GM15510 (cell line): ENCODE data around the gene NPVF.

Source experiments
- POLR2A ChIP-seq: IDR thresholded peaks from 3 replicates; pipeline ENCODE4 v1.6.1; 2011; ENCODE audit warnings: borderline replicate concordance; ENCODE audit not compliant: insufficient read length; ENCODE audit errors: extremely low read depth

The NPVF gene, protein sequence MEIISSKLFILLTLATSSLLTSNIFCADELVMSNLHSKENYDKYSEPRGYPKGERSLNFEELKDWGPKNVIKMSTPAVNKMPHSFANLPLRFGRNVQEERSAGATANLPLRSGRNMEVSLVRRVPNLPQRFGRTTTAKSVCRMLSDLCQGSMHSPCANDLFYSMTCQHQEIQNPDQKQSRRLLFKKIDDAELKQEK

DNA sequence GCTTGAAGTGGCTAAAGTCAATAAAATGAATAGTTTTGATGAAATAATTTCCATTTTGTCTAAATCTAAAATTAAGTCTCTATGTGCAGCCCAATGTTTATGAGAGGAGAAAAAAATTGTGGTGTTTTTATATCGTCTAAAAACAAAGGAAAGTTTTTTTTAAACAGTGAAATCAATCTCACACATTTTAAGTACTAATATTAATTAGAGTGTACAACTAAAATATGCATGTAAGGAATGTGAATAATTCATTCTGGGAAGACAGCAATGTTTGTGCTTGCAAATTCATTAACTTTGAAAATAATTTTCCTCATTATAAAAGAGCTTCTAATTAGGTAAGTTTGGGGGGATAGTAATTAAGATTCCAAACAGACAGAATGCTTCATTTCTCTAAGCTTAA lies at the start of gene NPVF:
TSS of gene NPVF (minus strand) at position 101 of the 400 bp plus-strand sequence. CDS start at position 54, 47 bp downstream.
- no peak for TF ChIP-seq POLR2A

GRCh38 chr7:25272265-25272664 lies 44.0 kb upstream of the NPVF start:
- no peak for TF ChIP-seq POLR2A

DNA sequence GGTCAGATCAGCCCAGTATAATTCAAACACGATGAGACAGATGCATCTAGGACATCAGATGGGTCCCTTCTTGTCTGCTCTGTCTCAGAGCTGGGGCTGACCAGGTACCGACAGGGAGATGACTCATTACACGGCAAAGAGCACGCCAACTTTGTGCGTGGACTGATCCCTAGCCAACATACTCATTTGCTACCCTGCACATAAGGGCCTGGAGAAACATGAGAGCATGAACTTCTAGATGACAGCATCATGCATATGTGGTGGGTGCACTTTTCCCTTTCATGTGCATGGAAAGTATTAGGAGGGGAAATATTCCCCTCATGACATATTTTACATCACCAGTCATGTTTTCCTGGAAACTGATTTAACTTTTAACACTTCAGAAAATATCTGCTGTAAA lies 35.1 kb upstream of the NPVF start:
- TF ChIP-seq POLR2A: no peak

GRCh38 chr7:25262586-25262985 lies 34.3 kb upstream of the NPVF start:
- TF ChIP-seq POLR2A: no peak

- no peak for TF ChIP-seq POLR2A
These were observed 33.4 kb upstream of the NPVF start for GRCh38 chr7:25261545-25262140.

GRCh38 chr7:25260862-25261494 lies 32.7 kb upstream of the NPVF start:
- TF ChIP-seq POLR2A: no peak

DNA sequence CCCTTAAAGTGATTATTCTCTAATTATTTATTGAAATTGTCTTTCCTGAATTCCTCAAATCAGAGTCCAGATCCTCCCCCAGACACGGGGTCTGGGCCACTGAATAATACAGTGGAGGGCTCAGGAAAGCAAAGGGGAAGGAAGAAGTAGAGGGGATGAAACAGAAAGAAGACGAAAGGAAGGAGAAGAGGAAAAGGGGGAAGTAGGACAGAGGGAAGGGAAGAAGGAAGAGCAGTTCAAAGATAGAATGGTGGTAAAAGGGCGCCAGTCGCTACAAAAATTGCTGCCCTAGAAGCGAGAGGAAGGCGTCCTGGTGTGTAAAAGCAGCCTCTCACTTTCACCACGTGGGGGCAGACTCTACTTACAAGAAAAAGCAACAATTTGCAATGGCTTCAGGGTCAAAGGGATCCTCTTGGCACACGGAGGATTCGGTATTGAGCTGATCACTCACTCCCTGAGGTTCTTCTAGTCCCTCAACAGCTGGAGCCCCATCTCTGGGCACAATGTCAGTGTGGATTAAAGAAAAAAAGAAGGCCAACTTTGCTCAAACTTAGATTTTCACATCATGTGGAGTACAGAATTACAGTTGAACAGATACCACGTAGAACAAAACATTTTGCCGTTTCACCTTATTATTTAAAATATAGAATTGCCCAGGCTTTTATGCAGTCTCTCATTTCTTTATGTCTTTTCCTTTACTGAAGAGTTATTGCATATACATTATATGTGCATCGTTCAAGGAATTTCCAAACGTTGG lies 31.4 kb upstream of the NPVF start:
- no peak for TF ChIP-seq POLR2A

GRCh38 chr7:25256333-25256819 lies 28.1 kb upstream of the NPVF start:
- TF ChIP-seq POLR2A: no peak

GRCh38 chr7:25255611-25256332 lies 27.5 kb upstream of the NPVF start:
- no peak for TF ChIP-seq POLR2A

DNA sequence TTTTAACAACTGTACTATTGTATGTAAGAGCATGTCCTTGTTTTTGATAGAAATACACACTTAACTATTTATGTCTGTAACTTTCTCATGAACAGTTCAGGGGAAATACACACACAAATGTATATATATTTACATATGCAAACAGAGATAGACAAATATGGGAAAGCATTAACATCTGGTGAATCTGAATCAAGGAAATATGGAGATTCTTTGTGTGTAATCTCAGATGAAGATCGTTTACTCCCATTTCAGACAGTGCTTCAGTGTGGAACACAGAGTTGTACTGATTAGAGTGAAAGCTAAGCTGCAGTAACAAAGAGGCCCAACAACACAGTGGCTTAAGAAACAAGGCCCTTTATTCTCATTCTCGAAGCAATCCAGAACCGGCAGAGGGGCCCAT lies 26.3 kb upstream of the NPVF start:
- no peak for TF ChIP-seq POLR2A

DNA sequence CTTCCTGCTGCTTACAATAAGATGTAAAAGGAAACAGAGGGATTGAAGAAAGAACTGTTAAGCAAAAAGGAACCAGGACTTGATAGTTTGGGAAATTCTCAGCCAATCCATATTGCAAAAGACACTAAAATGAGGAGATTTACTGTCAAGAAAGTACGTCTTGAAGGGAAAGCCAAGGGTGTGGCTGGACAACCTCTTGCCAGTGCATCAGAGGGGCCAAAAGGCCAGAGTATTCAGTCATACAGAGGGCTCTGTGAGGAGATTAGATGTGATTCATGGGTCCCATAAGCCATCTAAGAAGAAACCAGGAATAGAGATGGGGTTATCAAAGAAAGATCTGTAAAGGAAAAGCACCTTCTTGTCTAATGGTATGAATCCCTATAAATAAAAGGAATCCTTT lies 25.4 kb upstream of the NPVF start:
- no peak for TF ChIP-seq POLR2A

GRCh38 chr7:25250386-25250785 lies 22.1 kb upstream of the NPVF start:
- TF ChIP-seq POLR2A: no peak

GRCh38 chr7:25249772-25250171 lies 21.5 kb upstream of the NPVF start:
- no peak for TF ChIP-seq POLR2A

DNA sequence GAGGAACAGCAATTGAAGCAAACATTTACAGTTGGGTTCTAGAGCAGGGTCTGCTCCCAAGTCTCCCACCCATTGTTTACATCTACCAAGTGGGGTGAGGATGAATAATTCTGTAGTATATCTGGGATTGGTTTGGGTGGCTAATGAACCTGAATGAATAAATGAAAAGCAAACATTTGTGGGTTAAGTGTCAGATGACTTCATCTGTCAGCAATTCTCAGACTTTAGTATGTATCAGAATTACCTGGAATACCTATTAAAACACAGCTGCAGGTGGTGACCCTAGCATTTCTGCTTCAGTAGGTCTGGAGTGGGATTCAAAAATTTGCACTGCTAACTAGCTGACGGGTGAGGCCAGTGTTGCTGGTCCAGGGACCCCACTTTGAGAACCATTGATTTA lies 18.0 kb upstream of the NPVF start:
- TF ChIP-seq POLR2A: no peak
